Gastrocnemius medialis (tissue), 4 donors: ENCODE data around the gene NCR3LG1. TPM values are rescaled to one million over a fixed set of nuclear protein-coding genes. Genes with fewer than 3 reads are reported as not detected.
A peak's percentile ranks its signal among the peaks of the same experiment; 100 is the strongest.

Experiments used
- ATAC-seq, 2 donors: fragments of 150-250 bp; one replicate each; pipeline ENCODE4 v1.9.1; 2016
- DNase-seq, 2 donors: peaks; one replicate each; pipeline ENCODE4 v3.0.0-alpha.2; 2019
- H3K27ac ChIP-seq, 4 donors: fragments of 200-600 bp; sonication (generic); 1 replicate in 1 of 4; 2 replicates in 3 of 4; pipeline ENCODE4 v1.5.1; 2016 to 2018; ENCODE audit warnings: mild to moderate bottlenecking in 2 of 4, moderate library complexity in 1 of 4
- H3K27me3 ChIP-seq, 3 donors: fragments of 200-600 bp; sonication (generic) in 2 of 3; 1 replicate in 1 of 3; 2 replicates in 2 of 3; pipeline versions ENCODE4 v1.5.1 to v1.6.0; 2016 to 2019; ENCODE audit warnings: mild to moderate bottlenecking in 1 of 3, moderate library complexity in 1 of 3
- H3K36me3 ChIP-seq, 2 donors: fragments of 200-600 bp; sonication (generic) in 1 of 2; one replicate each; pipeline ENCODE4 v1.5.1; 2017 to 2018
- H3K4me1 ChIP-seq, 2 donors: fragments of 200-600 bp; sonication (generic) in 1 of 2; one replicate each; pipeline ENCODE4 v1.5.1; 2016 to 2017; ENCODE audit warnings: mild to moderate bottlenecking in 2 of 2
- H3K4me3 ChIP-seq, 4 donors: fragments of 200-600 bp; sonication (generic) in 3 of 4; 1 replicate in 1 of 4; 2 replicates in 3 of 4; pipeline ENCODE4 v1.5.1; 2016 to 2019; ENCODE audit warnings: mild to moderate bottlenecking in 2 of 4
- H3K9me3 ChIP-seq, 3 donors: fragments of 200-600 bp; sonication (generic) in 2 of 3; 1 replicate in 1 of 3; 2 replicates in 2 of 3; pipeline ENCODE4 v1.5.1; 2016 to 2019
- CTCF ChIP-seq, 5 experiments: fragments of 450-650 bp in 3 of 5; fragments of 200-600 bp in 2 of 5; sonication (generic) in 2 of 5; IDR thresholded peaks in 4 of 5; conservative IDR thresholded peaks in 1 of 5; 1 replicate in 4 of 5; 2 replicates in 1 of 5; pipeline ENCODE4 v1.5.1; 2016 to 2019; ENCODE audit warnings: antibody characterized with exemption in 5 of 5, mild to moderate bottlenecking in 3 of 5, moderate library complexity in 3 of 5
- POLR2A ChIP-seq, 2 donors: fragments of 450-650 bp; IDR thresholded peaks; one replicate each; pipeline ENCODE4 v1.6.1; 2017; ENCODE audit warnings: antibody characterized with exemption in 2 of 2, mild to moderate bottlenecking in 2 of 2, moderate library complexity in 2 of 2
- in situ Hi-C, 4 donors: fragments of 200-750 bp; cut with MboI; loops; one replicate each; pipeline versions ENCODE4 v1.15.0 to v1.8.0; 2017; ENCODE audit warnings: low sequenced_read_pairs in 4 of 4
- intact Hi-C: fragments of 100-400 bp; cut with DNase I; formaldehyde crosslinking; loops from one replicate; pipeline ENCODE4 v1.15.1; 2023; ENCODE audit warnings: low total_unique reads
- total RNA-seq, 4 donors: library from RNA; depleted of rRNA; stranded (reverse); fragments of >200 nt; gene quantifications; one replicate each; pipeline versions ENCODE4 v1.1.0 to v1.2.3, GENCODE V29; 2016

The NCR3LG1 gene
- total RNA-seq, 4 donors from 2014 or later, result 0.07 to 0.95 (median 0.38) TPM

GRCh38 chr11:17385492-17385891 is 33.9 kb downstream of the NCR3LG1 start:
- peak in 1 of 2 donors; percentile 1 for ATAC-seq
- in situ Hi-C loops (loop anchor here in 2 of 4 donors (10.0 to 25.0 kb wide), 3 partner anchors 89 to 327 kb away; partner anchors contain the start of genes ABCC8 (in 1 of the 2) and MYOD1 (in 1 of the 2)), intact Hi-C loops (loop anchor here (5.0 to 10.0 kb wide), 3 partner anchors 37 to 412 kb away; no protein-coding TSS in a partner anchor)
- peak overlapping the region; percentile 55 to 72 (median 66) for H3K4me3 ChIP-seq
- H3K9me3 ChIP-seq, result no peaks in the 10 kb centered on the region
- H3K36me3 ChIP-seq, result peaks cover 0 to 8% of the 10 kb centered on the region in 2 donors
- H3K27ac ChIP-seq, result peak overlapping the region; percentile 90 to 98 (median 97)
- H3K27me3 ChIP-seq, result no peaks in the 10 kb centered on the region
- peak in 1 of 2 donors; percentile 63 for DNase-seq
- TF ChIP-seq CTCF (IDR thresholded peaks at IDR 0.05 in 4 of 5, conservative IDR thresholded peaks at IDR 0.05 in 1 of 5) (no peak), POLR2A (IDR thresholded peaks at IDR 0.05) (no peak)
- H3K4me1 ChIP-seq, result peaks cover 45% of the 10 kb centered on the region in 2 donors

GRCh38 chr11:17385926-17386325 is 34.3 kb downstream of the NCR3LG1 start:
- H3K27ac ChIP-seq, result peak overlapping the region; percentile 90 to 98 (median 97)
- no peaks in the 10 kb centered on the region for H3K9me3 ChIP-seq
- ATAC-seq, result peak; percentile 3 to 7
- peak overlapping the region; percentile 55 to 72 (median 66) for H3K4me3 ChIP-seq
- H3K36me3 ChIP-seq, result peaks cover 0 to 8% of the 10 kb centered on the region in 2 donors
- peaks cover 43 to 44% of the 10 kb centered on the region in 2 donors for H3K4me1 ChIP-seq
- H3K27me3 ChIP-seq, result no peaks in the 10 kb centered on the region
- intact Hi-C loops, result loop anchor here (2.0 to 10.0 kb wide), 4 partner anchors 36 to 411 kb away; partner anchors contain the start of gene MYOD1
- TF ChIP-seq CTCF (IDR thresholded peaks at IDR 0.05 in 4 of 5, conservative IDR thresholded peaks at IDR 0.05 in 1 of 5), result no peak
- TF ChIP-seq POLR2A (IDR thresholded peaks at IDR 0.05), result no peak
- peak in 1 of 2 donors; percentile 51 for DNase-seq
- in situ Hi-C loops, result loop anchor here in 2 of 4 donors (10.0 to 25.0 kb wide), 3 partner anchors 89 to 326 kb away; partner anchors contain the start of genes ABCC8 (in 1 of the 2) and MYOD1 (in 1 of the 2)

- peaks cover 0 to 8% of the 10 kb centered on the region in 2 donors for H3K36me3 ChIP-seq
- peaks cover 37 to 38% of the 10 kb centered on the region in 2 donors for H3K4me1 ChIP-seq
- intact Hi-C loops (loop anchor here (2.0 to 10.0 kb wide), 4 partner anchors 36 to 411 kb away; partner anchors contain the start of gene MYOD1), in situ Hi-C loops (loop anchor here in 2 of 4 donors (10.0 to 25.0 kb wide), 3 partner anchors 88 to 326 kb away; partner anchors contain the start of genes ABCC8 (in 1 of the 2) and MYOD1 (in 1 of the 2))
- TF ChIP-seq POLR2A (IDR thresholded peaks at IDR 0.05) (peak; percentile 98), CTCF (IDR thresholded peaks at IDR 0.05 in 4 of 5, conservative IDR thresholded peaks at IDR 0.05 in 1 of 5) (peak; percentile 72 to 94 (median 87))
- H3K4me3 ChIP-seq, result peak overlapping the region; percentile 65 to 80 (median 70)
- H3K9me3 ChIP-seq, result no peaks in the 10 kb centered on the region
- peak overlapping the region; percentile 90 to 98 (median 97) for H3K27ac ChIP-seq
- ATAC-seq, result peak; percentile 66 to 72
- no peaks in the 10 kb centered on the region for H3K27me3 ChIP-seq
- peak; percentile 85 to 94 for DNase-seq
Measured at GRCh38 chr11:17386331-17387084, 34.9 kb downstream of the NCR3LG1 start.

GRCh38 chr11:17387254-17387653 is 35.7 kb downstream of the NCR3LG1 start:
- Histone ChIP-seq H3K36me3 (peaks cover 0 to 8% of the 10 kb centered on the region in 2 donors), H3K4me3 (peak overlapping the region; percentile 68 to 81 (median 76)), H3K27me3 (no peaks in the 10 kb centered on the region), H3K27ac (peak overlapping the region; percentile 90 to 98 (median 97)), H3K4me1 (peaks cover 31 to 38% of the 10 kb centered on the region in 2 donors), H3K9me3 (no peaks in the 10 kb centered on the region)
- intact Hi-C loops (loop anchor here (2.0 to 10.0 kb wide), 4 partner anchors 35 to 410 kb away; partner anchors contain the start of gene MYOD1), in situ Hi-C loops (loop anchor here in 2 of 4 donors (10.0 to 25.0 kb wide), 3 partner anchors 88 to 325 kb away; partner anchors contain the start of genes ABCC8 (in 1 of the 2) and MYOD1 (in 1 of the 2))
- no peak for TF ChIP-seq POLR2A (IDR thresholded peaks at IDR 0.05)
- no peak for TF ChIP-seq CTCF (IDR thresholded peaks at IDR 0.05 in 4 of 5, conservative IDR thresholded peaks at IDR 0.05 in 1 of 5)
- ATAC-seq (no peak), DNase-seq (no peak)
